OCI-LY7 (cell line): ENCODE measurements around the gene EIF2S1. TPM values are rescaled to one million over a fixed set of nuclear protein-coding genes. Genes with fewer than 3 reads are reported as not detected.

Source experiments
- BruUV-seq: library from RNA; stranded (reverse); fragments of 400-500 nt; replicated peaks from 2 replicates; lab custom pipeline; 2021; lab: Mats Ljungman, UMichigan
- CTCF ChIA-PET: fragments of 300-600 bp; sonication (Branson Sonifier 250); formaldehyde crosslinking; loops from one replicate; lab custom pipeline; 2022; ENCODE audit warnings: antibody characterized with exemption; ENCODE audit not compliant: unreplicated experiment; lab: Charles Lee
- POLR2A ChIA-PET: fragments of 300-600 bp; sonication (Branson Sonifier 250); formaldehyde crosslinking; loops from one replicate; lab custom pipeline; 2022; ENCODE audit warnings: antibody characterized with exemption; lab: Charles Lee
- DNase-seq: peaks from one replicate; pipeline ENCODE4 v3.0.0-alpha.2; 2015; ENCODE audit warnings: low spot score
- H2AFZ ChIP-seq: fragments of 200-600 bp; sonication (generic), shearing (Covaris generic); 2 replicates; pipeline ENCODE4 v1.6.1; 2014; ENCODE audit warnings: mild to moderate bottlenecking, antibody characterized with exemption, low read length, moderate library complexity
- H3K27ac ChIP-seq: fragments of 200-600 bp; sonication (generic); 2 replicates; pipeline ENCODE4 v1.5.1; 2014; ENCODE audit warnings: mixed run types, low read depth, mild to moderate bottlenecking, moderate library complexity, low read length, inconsistent platforms; ENCODE audit not compliant: poor library complexity, severe bottlenecking
- H3K36me3 ChIP-seq: fragments of 200-600 bp; sonication (generic); 2 replicates; pipeline ENCODE4 v1.6.1; 2014; ENCODE audit warnings: mild to moderate bottlenecking, antibody characterized with exemption, low read length, moderate library complexity, mixed read lengths; ENCODE audit not compliant: insufficient read depth
- H3K4me1 ChIP-seq: fragments of 200-600 bp; sonication (generic); 2 replicates; pipeline ENCODE4 v1.5.1; 2014; ENCODE audit warnings: mild to moderate bottlenecking, low read length; ENCODE audit not compliant: insufficient read depth, poor library complexity, severe bottlenecking
- H3K4me2 ChIP-seq: fragments of 200-600 bp; sonication (generic); 2 replicates; pipeline ENCODE4 v1.6.1; 2014; ENCODE audit warnings: mild to moderate bottlenecking, low read length
- H3K4me3 ChIP-seq: fragments of 200-600 bp; sonication (generic); 2 replicates; pipeline ENCODE4 v1.5.1; 2014; ENCODE audit warnings: mild to moderate bottlenecking, low read depth, low read length; ENCODE audit not compliant: poor library complexity, severe bottlenecking
- H3K79me2 ChIP-seq: fragments of 200-600 bp; sonication (generic); 2 replicates; pipeline ENCODE4 v1.6.1; 2016; ENCODE audit warnings: low read depth, mild to moderate bottlenecking, low read length, moderate library complexity, mixed read lengths; ENCODE audit not compliant: insufficient read depth
- H3K9me2 ChIP-seq: fragments of 200-600 bp; sonication (generic); 2 replicates; pipeline ENCODE4 v1.6.1; 2016; ENCODE audit warnings: mild to moderate bottlenecking, low read length, mixed read lengths; ENCODE audit not compliant: insufficient read depth
- H3K9me3 ChIP-seq: fragments of 200-600 bp; sonication (generic); 2 replicates; pipeline ENCODE4 v1.6.1; 2014; ENCODE audit warnings: mild to moderate bottlenecking, mixed run types, low read length, mixed read lengths
- H4K20me1 ChIP-seq: fragments of 200-600 bp; sonication (generic); 2 replicates; pipeline ENCODE4 v1.6.1; 2014; ENCODE audit warnings: mild to moderate bottlenecking, antibody characterized with exemption, low read length, moderate library complexity, mixed read lengths; ENCODE audit not compliant: insufficient read depth
- CTCF ChIP-seq: fragments of 200-600 bp; sonication (generic); conservative IDR thresholded peaks from 2 replicates; pipeline ENCODE4 v1.5.1; 2014; ENCODE audit warnings: mild to moderate bottlenecking, antibody characterized with exemption, low read length, moderate library complexity, mixed read lengths
- EZH2phosphoT487 ChIP-seq: fragments of 200-600 bp; sonication (generic); IDR thresholded peaks from 2 replicates; pipeline ENCODE4 v1.6.1; 2018; ENCODE audit warnings: low read depth, borderline replicate concordance, mild to moderate bottlenecking, mixed run types, antibody characterized with exemption, low read length, moderate library complexity, mixed read lengths
- intact Hi-C: fragments of 100-400 bp; cut with micrococcal nuclease; formaldehyde crosslinking; loops from one replicate; pipeline ENCODE4 v1.10.0; 2022; ENCODE audit not compliant: unreplicated experiment
- total RNA-seq, 2 experiments: library from RNA; depleted of rRNA in 1 of 2; stranded (reverse); fragments of >200 nt in 1 of 2; shearing (Covaris generic) in 1 of 2; gene quantifications; 2 replicates each; pipeline ENCODE4 v1.2.3, GENCODE V29; 2014 to 2022

EIF2S1 gene
- total RNA-seq, 2 experiments from 2014 or later, result 161 to 170 TPM

DNA sequence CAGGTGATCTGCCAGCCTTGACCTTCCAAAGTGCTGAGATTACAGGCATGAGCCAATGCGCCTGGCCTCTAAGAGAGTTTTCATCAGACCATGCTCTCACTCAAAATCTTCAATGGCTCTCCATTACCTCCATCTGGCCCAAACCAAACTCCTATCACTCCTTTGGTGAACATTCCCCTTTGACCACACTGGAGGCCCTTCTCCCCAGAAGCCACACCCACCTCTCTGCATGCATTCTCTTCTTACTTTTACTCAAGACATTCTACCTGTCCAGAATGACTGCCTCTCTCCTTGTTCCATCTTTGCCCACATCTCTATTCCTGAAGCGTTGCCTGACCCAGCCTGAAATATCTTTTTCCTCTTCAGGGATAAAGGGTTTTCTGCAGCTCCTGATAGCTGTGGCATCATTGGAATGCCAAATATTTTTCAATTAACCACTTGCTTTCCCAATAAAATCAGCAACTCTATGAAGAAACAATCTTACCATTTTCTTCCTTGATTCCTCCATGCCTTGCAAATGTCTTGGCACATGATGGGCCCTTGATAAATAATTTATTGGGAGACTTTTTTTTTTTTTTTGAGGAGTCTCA is 36.3 kb downstream of the EIF2S1 start:
- Histone ChIP-seq H3K9me2 (no peaks in the 10 kb centered on the region), H4K20me1 (no peaks in the 10 kb centered on the region), H2AFZ (no peak overlapping the region), H3K4me1 (no peaks in the 10 kb centered on the region), H3K27ac (no peak overlapping the region), H3K36me3 (no peaks in the 10 kb centered on the region), H3K79me2 (no peaks in the 10 kb centered on the region), H3K4me2 (no peak overlapping the region), H3K4me3 (no peak overlapping the region), H3K9me3 (no peaks in the 10 kb centered on the region)
- no TSS peak for BruUV-seq
- CTCF ChIA-PET, result no interaction called here
- DNase-seq, result no peak
- intact Hi-C loops, result no loop called here
- POLR2A ChIA-PET, result no interaction called here
- no peak for TF ChIP-seq EZH2phosphoT487
- TF ChIP-seq CTCF, result no peak

DNA sequence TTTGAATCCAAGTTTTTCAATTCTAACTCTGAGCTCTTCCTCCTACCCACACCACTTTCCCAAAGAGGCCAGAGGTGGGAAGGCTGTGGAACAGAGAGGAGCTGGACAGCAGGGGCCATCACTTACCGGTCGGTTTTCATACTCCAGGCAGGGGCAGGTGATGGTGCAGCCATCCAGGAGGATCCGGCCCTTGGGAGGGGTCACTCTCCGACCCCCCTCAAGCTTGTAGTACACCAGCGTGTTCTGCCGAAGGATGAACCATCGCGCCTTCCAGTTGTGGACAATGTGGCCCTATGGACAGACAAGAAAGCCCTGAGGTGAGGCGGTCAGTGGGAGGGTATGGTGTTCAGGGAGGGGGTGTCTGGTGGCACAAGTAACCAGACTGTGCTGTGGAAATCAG is 37.4 kb downstream of the EIF2S1 start:
- CTCF ChIA-PET, result no interaction called here
- POLR2A ChIA-PET, result no interaction called here
- TF ChIP-seq CTCF (no peak), EZH2phosphoT487 (no peak)
- Histone ChIP-seq H3K79me2 (no peaks in the 10 kb centered on the region), H3K4me1 (no peaks in the 10 kb centered on the region), H4K20me1 (no peaks in the 10 kb centered on the region), H3K9me2 (no peaks in the 10 kb centered on the region), H3K4me3 (no peak overlapping the region), H3K36me3 (no peaks in the 10 kb centered on the region), H2AFZ (no peak overlapping the region), H3K4me2 (no peak overlapping the region), H3K9me3 (no peaks in the 10 kb centered on the region), H3K27ac (no peak overlapping the region)
- DNase-seq, result no peak
- BruUV-seq, result no TSS peak
- intact Hi-C loops, result no loop called here

GRCh38 chr14:67400434-67400833 is 40.3 kb downstream of the EIF2S1 start:
- no peaks in the 10 kb centered on the region for H3K79me2 ChIP-seq
- no peak overlapping the region for H2AFZ ChIP-seq
- CTCF ChIA-PET, result no interaction called here
- POLR2A ChIA-PET, result interaction anchor here (0.8 kb wide), 1 partner anchor 10 kb away, joined by 4 read pairs; no protein-coding TSS in a partner anchor
- no peaks in the 10 kb centered on the region for H3K36me3 ChIP-seq
- H3K4me1 ChIP-seq, result no peaks in the 10 kb centered on the region
- no peak for TF ChIP-seq EZH2phosphoT487
- no peak for TF ChIP-seq CTCF
- H3K9me3 ChIP-seq, result no peaks in the 10 kb centered on the region
- intact Hi-C loops, result no loop called here
- H3K27ac ChIP-seq, result no peak overlapping the region
- DNase-seq, result no peak
- BruUV-seq, result no TSS peak
- no peaks in the 10 kb centered on the region for H4K20me1 ChIP-seq
- no peak overlapping the region for H3K4me2 ChIP-seq
- no peak overlapping the region for H3K4me3 ChIP-seq
- no peaks in the 10 kb centered on the region for H3K9me2 ChIP-seq
